ENCODE data around the gene MCM9. TPM values are rescaled to one million over a fixed set of nuclear protein-coding genes. Genes with fewer than 3 reads are reported as not detected.

Gene MCM9
- total RNA-seq, 1 experiment from 2014 or later = 14.4 TPM

DNA sequence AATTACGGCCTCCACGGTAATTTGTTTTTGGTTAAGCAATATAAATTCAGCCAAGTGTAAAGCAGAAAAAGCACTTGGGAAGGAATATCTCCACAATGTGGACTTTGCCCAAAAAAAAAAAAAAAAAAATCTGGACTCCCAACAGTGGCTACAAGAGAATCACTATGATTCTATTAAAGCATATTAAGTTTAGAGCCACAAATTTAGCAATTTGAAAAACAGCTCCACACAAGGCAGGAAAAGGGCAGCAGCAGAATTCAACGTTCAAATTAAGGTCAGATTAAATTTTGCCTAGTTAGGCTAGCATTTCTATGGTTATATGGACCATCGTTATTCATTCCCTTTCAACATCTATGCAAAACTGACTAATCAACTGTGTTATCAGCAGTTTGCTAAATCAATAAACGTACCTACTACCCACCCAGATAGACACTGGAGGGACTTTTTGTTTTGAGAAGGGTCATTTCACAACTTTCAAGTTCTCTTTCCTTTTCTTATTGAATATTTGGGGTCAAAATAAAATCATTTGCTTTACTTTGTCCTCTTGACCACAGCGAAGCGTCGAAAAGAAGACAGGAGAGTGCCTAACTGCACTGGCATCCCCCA, 1.0 kb downstream of the MCM9 start:
- H3K4me3 Mint-ChIP-seq (ENCODE audit: unreplicated experiment) = peak overlapping the region; percentile 87
- Histone ChIP-seq H3K4me1 (no peaks in the 10 kb centered on the region), H3K36me3 (ENCODE audit: control insufficient read depth, insufficient read depth, low read length) (no peaks in the 10 kb centered on the region), H3K27me3 (replicated peaks; ENCODE audit: control insufficient read depth, insufficient read depth, low read length) (no peaks in the 10 kb centered on the region), H3K4me3 (ENCODE audit: low read depth, low read length) (peak overlapping the region; percentile 92), H3K9me3 (no peaks in the 10 kb centered on the region)
- ChIA-PET POLR2A (no interaction called here), CTCF (no interaction called here)
- peaks cover 21% of the 10 kb centered on the region for H3K36me3 Mint-ChIP-seq (ENCODE audit: insufficient read depth, unreplicated experiment)
- TSS peak; percentile 34 for BruUV-seq (replicated peaks)
- H3K27me3 Mint-ChIP-seq (ENCODE audit: insufficient read depth, unreplicated experiment) = no peaks in the 10 kb centered on the region
- intact Hi-C loops (cut with micrococcal nuclease; ENCODE audit: unreplicated experiment) = loop anchor here (2.0 kb wide), 1 partner anchor 39 kb away; the partner anchor contains the start of gene ASF1A
- DNase-seq = no peak
- H3K4me1 Mint-ChIP-seq (ENCODE audit: low read depth, unreplicated experiment) = peaks cover 16% of the 10 kb centered on the region
- no peaks in the 10 kb centered on the region for H3K9me3 Mint-ChIP-seq (ENCODE audit: unreplicated experiment)
- TF ChIP-seq, protein P1, sequence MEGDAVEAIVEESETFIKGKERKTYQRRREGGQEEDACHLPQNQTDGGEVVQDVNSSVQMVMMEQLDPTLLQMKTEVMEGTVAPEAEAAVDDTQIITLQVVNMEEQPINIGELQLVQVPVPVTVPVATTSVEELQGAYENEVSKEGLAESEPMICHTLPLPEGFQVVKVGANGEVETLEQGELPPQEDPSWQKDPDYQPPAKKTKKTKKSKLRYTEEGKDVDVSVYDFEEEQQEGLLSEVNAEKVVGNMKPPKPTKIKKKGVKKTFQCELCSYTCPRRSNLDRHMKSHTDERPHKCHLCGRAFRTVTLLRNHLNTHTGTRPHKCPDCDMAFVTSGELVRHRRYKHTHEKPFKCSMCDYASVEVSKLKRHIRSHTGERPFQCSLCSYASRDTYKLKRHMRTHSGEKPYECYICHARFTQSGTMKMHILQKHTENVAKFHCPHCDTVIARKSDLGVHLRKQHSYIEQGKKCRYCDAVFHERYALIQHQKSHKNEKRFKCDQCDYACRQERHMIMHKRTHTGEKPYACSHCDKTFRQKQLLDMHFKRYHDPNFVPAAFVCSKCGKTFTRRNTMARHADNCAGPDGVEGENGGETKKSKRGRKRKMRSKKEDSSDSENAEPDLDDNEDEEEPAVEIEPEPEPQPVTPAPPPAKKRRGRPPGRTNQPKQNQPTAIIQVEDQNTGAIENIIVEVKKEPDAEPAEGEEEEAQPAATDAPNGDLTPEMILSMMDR (IDR thresholded peaks at IDR 0.05; ENCODE audit: insufficient read depth in 1 of 2, low read depth in 1 of 2, low read length in 1 of 2, severe bottlenecking in 1 of 2, unreplicated experiment in 1 of 2) = no peak
- H3K27ac Mint-ChIP-seq (ENCODE audit: unreplicated experiment) = peak overlapping the region; percentile 77

DNA sequence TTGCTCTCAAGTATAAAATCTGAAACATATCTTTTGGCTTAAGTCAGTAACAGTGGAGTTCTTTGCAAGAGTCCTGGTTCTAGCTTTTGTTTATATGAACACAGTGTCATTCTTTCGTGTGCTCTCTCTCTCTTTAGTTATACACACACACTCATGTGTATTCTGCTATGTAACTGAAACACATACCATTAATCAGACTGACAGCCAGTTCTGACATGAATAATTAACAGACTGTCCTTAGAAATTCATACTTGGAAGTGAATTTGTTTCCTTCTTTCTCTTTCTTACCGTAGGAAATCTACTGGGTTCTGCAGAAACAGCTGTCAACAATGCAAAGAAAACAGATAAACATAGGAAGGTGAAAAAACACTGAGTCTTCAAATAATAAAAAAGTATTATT, 2.5 kb downstream of the MCM9 start:
- Histone ChIP-seq H3K27me3 (replicated peaks; ENCODE audit: control insufficient read depth, insufficient read depth, low read length) (no peaks in the 10 kb centered on the region), H3K4me3 (ENCODE audit: low read depth, low read length) (no peak overlapping the region), H3K4me1 (no peaks in the 10 kb centered on the region), H3K36me3 (ENCODE audit: control insufficient read depth, insufficient read depth, low read length) (no peaks in the 10 kb centered on the region), H3K9me3 (no peaks in the 10 kb centered on the region)
- no peak overlapping the region for H3K27ac Mint-ChIP-seq (ENCODE audit: unreplicated experiment)
- no peaks in the 10 kb centered on the region for H3K9me3 Mint-ChIP-seq (ENCODE audit: unreplicated experiment)
- no peak overlapping the region for H3K4me3 Mint-ChIP-seq (ENCODE audit: unreplicated experiment)
- H3K27me3 Mint-ChIP-seq (ENCODE audit: insufficient read depth, unreplicated experiment) = no peaks in the 10 kb centered on the region
- no TSS peak for BruUV-seq (replicated peaks)
- H3K36me3 Mint-ChIP-seq (ENCODE audit: insufficient read depth, unreplicated experiment) = peaks cover 26% of the 10 kb centered on the region
- ChIA-PET POLR2A (no interaction called here), CTCF (no interaction called here)
- no peak for DNase-seq
- intact Hi-C loops (cut with micrococcal nuclease; ENCODE audit: unreplicated experiment) = no loop called here
- peaks cover 16% of the 10 kb centered on the region for H3K4me1 Mint-ChIP-seq (ENCODE audit: low read depth, unreplicated experiment)
- TF ChIP-seq, protein P1 (IDR thresholded peaks at IDR 0.05; ENCODE audit: insufficient read depth in 1 of 2, low read depth in 1 of 2, low read length in 1 of 2, severe bottlenecking in 1 of 2, unreplicated experiment in 1 of 2) = no peak

DNA sequence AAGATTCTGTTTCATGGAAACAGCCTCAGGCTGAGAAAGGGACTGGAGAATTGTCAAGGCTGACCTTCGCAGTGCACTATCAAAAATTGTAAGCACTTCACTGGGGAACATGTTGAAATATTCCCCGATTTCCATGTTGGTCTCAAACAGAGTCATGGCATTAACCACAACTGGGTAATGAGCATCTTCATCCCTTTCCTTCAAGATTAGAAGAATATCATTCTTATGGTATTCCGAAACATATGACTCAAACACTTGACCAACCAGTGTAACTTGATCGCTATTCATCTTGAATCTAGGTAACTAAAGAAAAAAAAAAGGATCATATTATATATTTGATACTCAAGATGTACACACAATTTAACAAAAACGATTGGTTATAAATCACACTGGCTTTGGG, 3.5 kb downstream of the MCM9 start:
- no peak overlapping the region for H3K4me3 ChIP-seq (ENCODE audit: low read depth, low read length)
- CTCF ChIA-PET = no interaction called here
- intact Hi-C loops (cut with micrococcal nuclease; ENCODE audit: unreplicated experiment) = no loop called here
- Mint-ChIP-seq H3K27me3 (ENCODE audit: insufficient read depth, unreplicated experiment) (no peaks in the 10 kb centered on the region), H3K36me3 (ENCODE audit: insufficient read depth, unreplicated experiment) (peaks cover 26% of the 10 kb centered on the region), H3K4me3 (ENCODE audit: unreplicated experiment) (no peak overlapping the region), H3K27ac (ENCODE audit: unreplicated experiment) (no peak overlapping the region), H3K4me1 (ENCODE audit: low read depth, unreplicated experiment) (peaks cover 16% of the 10 kb centered on the region), H3K9me3 (ENCODE audit: unreplicated experiment) (no peaks in the 10 kb centered on the region)
- TF ChIP-seq, protein P1 (IDR thresholded peaks at IDR 0.05; ENCODE audit: insufficient read depth in 1 of 2, low read depth in 1 of 2, low read length in 1 of 2, severe bottlenecking in 1 of 2, unreplicated experiment in 1 of 2) = no peak
- no peak for DNase-seq
- no peaks in the 10 kb centered on the region for H3K27me3 ChIP-seq (replicated peaks; ENCODE audit: control insufficient read depth, insufficient read depth, low read length)
- no peaks in the 10 kb centered on the region for H3K4me1 ChIP-seq
- no peaks in the 10 kb centered on the region for H3K9me3 ChIP-seq
- no TSS peak for BruUV-seq (replicated peaks)
- POLR2A ChIA-PET = no interaction called here
- H3K36me3 ChIP-seq (ENCODE audit: control insufficient read depth, insufficient read depth, low read length) = no peaks in the 10 kb centered on the region
